HEK293T (cell line): ENCODE data around the gene IDH3A.

Experiments used
- CTCF ChIA-PET: fragments of 350-600 bp; formaldehyde crosslinking; extraction: SDS; loops from one replicate; lab custom pipeline; 2021; ENCODE audit warnings: antibody characterized with exemption, inconsistent platforms; lab: Yijun Ruan, JAX
- POLR2A ChIA-PET: fragments of 350-600 bp; formaldehyde crosslinking; extraction: SDS; loops from one replicate; lab custom pipeline; 2020; ENCODE audit warnings: antibody characterized with exemption, inconsistent platforms; lab: Yijun Ruan, JAX
- DNase-seq: peaks from one replicate; pipeline ENCODE4 v3.0.0; 2012; ENCODE audit warnings: mixed read lengths; ENCODE audit errors: extremely low spot score
- ARNT ChIP-seq: fragments of 450-650 bp; IDR thresholded peaks from 2 replicates; pipeline ENCODE4 v1.6.1; 2017; ENCODE audit warnings: mild to moderate bottlenecking
- BHLHE40 ChIP-seq: fragments of 450-650 bp; IDR thresholded peaks from 2 replicates; pipeline ENCODE4 v1.6.1; 2016; ENCODE audit warnings: mild to moderate bottlenecking, moderate library complexity, borderline replicate concordance
- CTBP1 ChIP-seq: fragments of 450-650 bp; IDR thresholded peaks from 2 replicates; pipeline ENCODE4 v1.6.1; 2016; ENCODE audit warnings: borderline replicate concordance
- ELF4 ChIP-seq: fragments of 450-650 bp; IDR thresholded peaks from 2 replicates; pipeline ENCODE4 v1.6.1; 2017; ENCODE audit warnings: antibody characterized with exemption
- FOXA1 ChIP-seq: fragments of 450-650 bp; IDR thresholded peaks from 2 replicates; pipeline ENCODE4 v1.6.1; 2016; ENCODE audit warnings: mild to moderate bottlenecking
- FOXK2 ChIP-seq: fragments of 450-650 bp; IDR thresholded peaks from 2 replicates; pipeline ENCODE4 v1.6.1; 2016; ENCODE audit warnings: mild to moderate bottlenecking
- FOXM1 ChIP-seq: fragments of 450-650 bp; IDR thresholded peaks from 2 replicates; pipeline ENCODE4 v1.6.1; 2017; ENCODE audit warnings: mild to moderate bottlenecking, borderline replicate concordance
- HDGF ChIP-seq: fragments of 450-650 bp; IDR thresholded peaks from 2 replicates; pipeline ENCODE4 v1.6.1; 2017; ENCODE audit warnings: antibody characterized with exemption, borderline replicate concordance
- L3MBTL2 ChIP-seq: fragments of 450-650 bp; conservative IDR thresholded peaks from 2 replicates; pipeline ENCODE4 v1.6.1; 2016; ENCODE audit warnings: mild to moderate bottlenecking
- LEF1 ChIP-seq: fragments of 450-650 bp; IDR thresholded peaks from 2 replicates; pipeline ENCODE4 v1.6.1; 2017; ENCODE audit warnings: mild to moderate bottlenecking, borderline replicate concordance
- NFRKB ChIP-seq: fragments of 450-650 bp; IDR thresholded peaks from 2 replicates; pipeline ENCODE4 v1.6.1; 2016; ENCODE audit warnings: mild to moderate bottlenecking, moderate library complexity
- SP1 ChIP-seq: fragments of 450-650 bp; IDR thresholded peaks from 2 replicates; pipeline ENCODE4 v1.6.1; 2017
- SUZ12 ChIP-seq: fragments of 450-650 bp; IDR thresholded peaks from 2 replicates; pipeline ENCODE4 v1.6.1; 2016; ENCODE audit warnings: mild to moderate bottlenecking
- TARDBP ChIP-seq: fragments of 450-650 bp; IDR thresholded peaks from 2 replicates; pipeline ENCODE4 v1.6.1; 2016
- ZNF384 ChIP-seq: fragments of 450-650 bp; IDR thresholded peaks from 2 replicates; pipeline ENCODE4 v1.6.1; 2016
- TF ChIP-seq, protein P1 (sequence below): fragments of 450-650 bp; IDR thresholded peaks from 2 replicates; pipeline ENCODE4 v1.6.1; 2016

Gene IDH3A

DNA sequence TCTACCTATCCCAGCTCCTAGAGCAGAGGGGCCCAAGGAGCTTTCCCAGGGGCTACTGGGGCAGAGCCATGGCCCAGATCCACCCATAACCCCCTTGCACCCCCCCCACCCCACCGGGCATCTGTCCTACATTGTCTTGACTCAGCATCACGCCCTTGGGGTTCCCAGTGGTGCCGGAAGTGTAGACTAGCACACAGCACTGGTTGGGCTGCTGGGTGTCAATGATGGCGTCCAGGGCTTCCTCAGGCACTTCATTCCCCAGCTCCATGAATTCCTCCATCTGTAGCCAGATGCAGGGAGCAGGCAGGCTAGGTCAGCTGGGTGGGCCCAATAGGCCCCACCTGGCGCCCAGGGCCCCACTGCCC, 33.2 kb downstream of the IDH3A start:
- POLR2A ChIA-PET, result no interaction called here
- CTCF ChIA-PET, result no interaction called here
- DNase-seq, result no peak
- TF ChIP-seq ELF4, result no peak
- TF ChIP-seq ARNT, result no peak
- TF ChIP-seq, protein P1, sequence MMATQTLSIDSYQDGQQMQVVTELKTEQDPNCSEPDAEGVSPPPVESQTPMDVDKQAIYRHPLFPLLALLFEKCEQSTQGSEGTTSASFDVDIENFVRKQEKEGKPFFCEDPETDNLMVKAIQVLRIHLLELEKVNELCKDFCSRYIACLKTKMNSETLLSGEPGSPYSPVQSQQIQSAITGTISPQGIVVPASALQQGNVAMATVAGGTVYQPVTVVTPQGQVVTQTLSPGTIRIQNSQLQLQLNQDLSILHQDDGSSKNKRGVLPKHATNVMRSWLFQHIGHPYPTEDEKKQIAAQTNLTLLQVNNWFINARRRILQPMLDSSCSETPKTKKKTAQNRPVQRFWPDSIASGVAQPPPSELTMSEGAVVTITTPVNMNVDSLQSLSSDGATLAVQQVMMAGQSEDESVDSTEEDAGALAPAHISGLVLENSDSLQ, result no peak
- no peak for TF ChIP-seq BHLHE40
- no peak for TF ChIP-seq FOXK2
- TF ChIP-seq FOXM1, result no peak
- TF ChIP-seq SUZ12, result no peak
- no peak for TF ChIP-seq HDGF
- TF ChIP-seq LEF1, result no peak
- no peak for TF ChIP-seq TARDBP
- no peak for TF ChIP-seq NFRKB

DNA sequence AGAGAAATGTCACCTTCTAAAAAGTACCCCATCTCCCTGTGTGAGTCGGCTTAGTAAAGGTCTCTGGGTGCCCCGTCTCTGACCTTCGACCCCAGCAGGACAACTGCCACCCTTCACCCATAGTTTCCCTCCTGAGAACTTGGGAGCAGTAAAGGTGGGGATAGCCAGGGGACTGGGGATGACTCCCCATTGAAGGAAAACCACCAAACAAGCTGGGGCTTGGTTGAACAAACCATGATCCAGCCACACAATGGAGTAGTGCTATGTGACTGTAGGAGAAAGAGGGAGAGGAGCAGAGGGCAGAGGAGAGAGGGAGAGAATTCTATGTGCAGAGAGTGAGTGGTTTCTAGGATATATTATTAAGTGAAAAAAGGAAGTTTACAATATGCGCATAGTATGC, 33.7 kb downstream of the IDH3A start:
- CTCF ChIA-PET, result no interaction called here

DNA sequence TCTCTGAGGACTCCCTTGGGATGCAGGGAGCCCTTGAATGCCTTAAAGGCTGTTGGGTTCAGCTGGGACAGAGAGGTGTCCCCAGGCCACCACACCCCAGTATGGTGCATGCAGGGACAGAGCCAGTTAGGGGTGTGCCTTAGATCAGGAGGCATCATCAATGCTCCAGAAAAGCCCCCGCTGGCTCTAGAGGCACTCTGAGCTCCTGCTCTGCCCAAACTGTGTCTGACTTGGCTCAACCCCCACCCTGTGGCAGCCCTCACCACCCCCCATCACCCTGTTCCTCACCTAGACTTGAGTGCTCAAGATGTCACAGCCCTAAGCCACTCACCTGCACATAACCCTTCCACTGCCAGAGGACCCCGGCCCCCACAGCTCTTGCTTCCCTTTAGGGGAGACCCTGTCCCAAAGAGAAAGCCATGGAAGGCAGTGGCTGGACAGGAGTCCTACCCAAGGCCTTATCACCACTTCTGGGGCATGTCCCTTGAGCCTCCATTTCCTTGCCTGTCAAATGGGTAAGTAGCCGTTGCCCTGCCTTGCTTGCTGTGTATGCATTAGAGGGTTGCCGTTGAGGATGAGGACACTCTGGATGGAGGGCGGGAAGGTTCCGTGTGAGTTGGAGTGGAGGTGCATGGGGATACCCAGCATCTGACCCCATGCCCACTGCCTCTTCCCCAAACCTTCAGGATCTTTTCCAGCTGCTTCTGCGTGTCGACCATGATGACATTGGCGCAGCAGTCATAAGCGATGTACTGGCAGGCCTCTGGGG, 43.8 kb downstream of the IDH3A start:
- DNase-seq, result no peak
- CTCF ChIA-PET, result no interaction called here
- POLR2A ChIA-PET, result no interaction called here

More for the DNA sequence above, 33.7 kb downstream of the IDH3A start:
- TF ChIP-seq ELF4, result no peak
- TF ChIP-seq SP1, result no peak
- TF ChIP-seq ZNF384, result no peak
- TF ChIP-seq FOXK2, result no peak
- no peak for TF ChIP-seq ARNT
- TF ChIP-seq CTBP1, result no peak
- no peak for TF ChIP-seq BHLHE40
- TF ChIP-seq SUZ12, result no peak
- TF ChIP-seq LEF1, result no peak
- TF ChIP-seq HDGF, result no peak
- no peak for TF ChIP-seq TARDBP
- no peak for TF ChIP-seq NFRKB
- no peak for TF ChIP-seq FOXA1
- TF ChIP-seq FOXM1, result no peak
- TF ChIP-seq L3MBTL2, result no peak
- TF ChIP-seq, protein P1, result no peak
- POLR2A ChIA-PET, result no interaction called here
- no peak for DNase-seq

DNA sequence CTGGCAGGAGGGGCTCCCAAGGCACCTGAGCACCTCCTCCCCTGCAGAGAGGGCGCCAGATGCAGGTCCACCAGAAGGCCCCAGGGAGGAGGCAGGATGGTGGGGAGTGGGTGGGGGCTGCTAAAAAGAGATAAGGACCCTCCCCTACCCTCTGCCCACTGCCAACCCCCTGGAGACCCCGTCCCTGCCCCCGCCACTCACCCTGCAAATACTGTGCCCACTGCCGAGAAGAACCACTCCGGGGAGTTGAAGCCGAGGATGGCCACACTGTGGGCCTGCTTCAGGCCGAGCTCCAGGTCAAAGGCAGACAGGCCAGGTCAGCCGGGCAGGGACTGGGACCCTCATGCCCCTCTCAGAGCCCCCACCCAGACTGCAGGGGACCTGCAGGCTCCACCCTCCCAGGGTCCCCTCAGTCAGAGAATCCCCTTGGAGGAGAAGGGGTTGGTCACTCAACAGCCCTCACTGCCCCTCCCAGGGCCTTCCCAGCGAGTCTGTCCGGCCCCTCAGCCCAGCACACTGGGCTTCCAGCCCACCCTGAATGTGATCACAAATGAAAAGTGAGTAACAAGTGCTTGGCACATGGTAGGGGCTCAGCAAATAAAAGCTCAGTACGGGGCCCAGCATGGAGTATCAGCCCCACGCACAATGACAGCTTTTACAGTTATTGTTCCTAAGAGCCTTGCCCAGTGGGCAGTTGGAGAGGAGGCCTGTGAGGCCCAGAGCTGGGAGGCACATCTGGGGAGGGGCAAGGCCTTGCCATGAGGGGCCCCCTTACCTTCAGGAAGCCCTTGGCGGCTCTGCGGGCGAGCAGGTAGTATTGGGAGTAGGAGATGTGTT, 44.8 kb downstream of the IDH3A start:
- POLR2A ChIA-PET, result no interaction called here
- CTCF ChIA-PET, result interaction anchor here (2.0 kb wide), 1 partner anchor 84 kb away, joined by 6 read pairs; no protein-coding TSS in a partner anchor
- TF ChIP-seq, protein P1, result no peak
- TF ChIP-seq BHLHE40 (no peak), TARDBP (no peak), HDGF (no peak), ELF4 (no peak), CTBP1 (no peak), NFRKB (no peak), LEF1 (no peak), L3MBTL2 (no peak), FOXM1 (no peak), ARNT (no peak), FOXK2 (no peak), FOXA1 (no peak), ZNF384 (no peak), SP1 (no peak), SUZ12 (no peak)
- no peak for DNase-seq

More for the DNA sequence above, 43.8 kb downstream of the IDH3A start:
- TF ChIP-seq LEF1 (no peak), NFRKB (no peak)

DNA sequence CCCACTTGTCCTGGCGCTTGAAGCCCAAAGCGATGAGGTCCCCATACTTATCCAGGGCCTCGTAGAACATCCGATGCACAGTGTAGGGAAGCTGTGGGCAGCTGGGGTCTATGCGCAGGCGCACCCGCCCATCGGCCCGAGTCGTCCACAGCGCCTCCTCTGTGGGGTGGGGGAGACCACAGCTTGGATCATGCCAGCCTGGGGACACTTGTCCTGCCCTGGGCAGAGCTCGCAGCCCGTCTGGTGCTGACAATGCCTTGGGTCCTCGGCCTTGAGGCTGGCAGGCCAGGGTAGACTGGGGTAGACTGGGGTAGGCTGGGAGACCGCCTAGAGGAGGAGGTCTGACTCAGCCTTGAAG, 45.4 kb downstream of the IDH3A start:
- ChIA-PET POLR2A (no interaction called here), CTCF (interaction anchor here (1.6 to 2.2 kb wide), 4 partner anchors 10 to 85 kb away, joined by 6 to 15 read pairs (median 12); no protein-coding TSS in a partner anchor)
- DNase-seq, result no peak
- TF ChIP-seq BHLHE40 (no peak), HDGF (no peak)

DNA sequence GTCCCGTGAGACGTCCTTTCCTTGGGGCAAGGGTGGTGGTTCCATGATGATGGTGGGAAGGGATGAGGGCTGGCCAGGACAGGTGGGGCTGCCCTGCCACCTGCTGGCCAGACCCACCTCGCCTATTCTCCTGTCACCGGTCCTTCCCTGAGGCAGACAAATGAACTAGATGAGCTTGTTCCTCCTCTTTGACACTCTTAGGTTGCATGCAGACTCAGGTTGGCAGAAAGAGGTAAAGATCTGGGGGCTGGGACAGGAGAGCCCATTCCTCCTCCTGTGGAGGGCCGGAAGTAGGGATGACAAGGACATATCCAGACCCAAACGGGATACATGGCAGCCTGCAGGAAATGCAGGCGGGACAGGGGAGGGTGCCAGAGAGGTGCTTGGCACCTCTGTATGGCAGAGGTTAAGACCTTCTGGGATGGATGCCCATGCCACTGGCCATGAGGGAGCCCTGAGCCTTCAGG, 46.6 kb downstream of the IDH3A start:
- TF ChIP-seq SUZ12 (no peak), FOXK2 (no peak), ZNF384 (no peak), FOXM1 (no peak), L3MBTL2 (no peak), TARDBP (no peak), SP1 (no peak), NFRKB (no peak), ARNT (no peak), LEF1 (no peak), BHLHE40 (no peak)
- TF ChIP-seq, protein P1, result no peak
- POLR2A ChIA-PET, result no interaction called here
- DNase-seq, result peak; percentile 75
- CTCF ChIA-PET, result interaction anchor here (0.6 to 2.3 kb wide), 22 partner anchors 10 to 237 kb away, joined by 3 to 21 read pairs (median 6); partner anchors contain the start of gene CIB2
